Tibial nerve (tissue), 4 donors: Measurements from ENCODE around the gene MAPK8. TPM values are rescaled to one million over a fixed set of nuclear protein-coding genes. Genes with fewer than 3 reads are reported as not detected.

Experiments used
- DNase-seq, 2 donors: peaks; one replicate each; pipeline ENCODE4 v3.0.0-alpha.2; 2019; ENCODE audit warnings: low spot score in 2 of 2
- H3K27ac ChIP-seq, 4 donors: fragments of 200-600 bp; sonication (generic) in 3 of 4; one replicate each; pipeline ENCODE4 v1.5.1; 2017 to 2019; ENCODE audit warnings: mild to moderate bottlenecking in 1 of 4
- H3K27me3 ChIP-seq, 2 donors: fragments of 200-600 bp; sonication (generic) in 1 of 2; one replicate each; pipeline versions ENCODE4 v1.5.1 to v1.6.0; 2017 to 2019
- H3K36me3 ChIP-seq, 3 donors: fragments of 200-600 bp; sonication (generic); one replicate each; pipeline ENCODE4 v1.5.1; 2018 to 2019
- H3K4me1 ChIP-seq, 4 donors: fragments of 200-600 bp; sonication (generic) in 3 of 4; one replicate each; pipeline ENCODE4 v1.5.1; 2017 to 2019
- H3K4me3 ChIP-seq, 4 donors: fragments of 200-600 bp; sonication (generic) in 3 of 4; one replicate each; pipeline ENCODE4 v1.5.1; 2017 to 2019; ENCODE audit warnings: mild to moderate bottlenecking in 1 of 4, moderate library complexity in 1 of 4
- H3K9me3 ChIP-seq, 4 donors: fragments of 200-600 bp; sonication (generic) in 3 of 4; one replicate each; pipeline ENCODE4 v1.5.1; 2017 to 2019
- EP300 ChIP-seq, 2 donors: sonication (generic); formaldehyde crosslinking; IDR thresholded peaks; one replicate each; pipeline ENCODE4 v1.6.1; 2017; ENCODE audit warnings: antibody characterized with exemption in 2 of 2, mild to moderate bottlenecking in 1 of 2
- POLR2A ChIP-seq, 2 donors: fragments of 450-650 bp; IDR thresholded peaks; one replicate each; pipeline ENCODE4 v1.6.1; 2017; ENCODE audit warnings: antibody characterized with exemption in 2 of 2, mild to moderate bottlenecking in 2 of 2, moderate library complexity in 2 of 2
- WGBS, 2 donors: methylation state at CpG; one replicate each; pipeline ENCODE4 v1.1.5; 2018; 5-methylcytosine and 5-hydroxymethylcytosine counted together
- total RNA-seq, 4 donors: library from RNA; depleted of rRNA; stranded (reverse); fragments of >200 nt; gene quantifications; one replicate each; pipeline ENCODE4 v1.1.0, GENCODE V29; 2016
- TF ChIP-seq, protein P1 (sequence below), 5 experiments: fragments of 200-600 bp in 3 of 5; fragments of 450-650 bp in 2 of 5; sonication (generic) in 3 of 5; IDR thresholded peaks; one replicate each; pipeline ENCODE4 v1.5.1; 2016 to 2019; ENCODE audit warnings: antibody characterized with exemption in 5 of 5, mild to moderate bottlenecking in 3 of 5, moderate library complexity in 2 of 5

The MAPK8 gene
- total RNA-seq, 4 donors from 2014 or later, result 53.4 to 65.6 (median 62.2) TPM

DNA sequence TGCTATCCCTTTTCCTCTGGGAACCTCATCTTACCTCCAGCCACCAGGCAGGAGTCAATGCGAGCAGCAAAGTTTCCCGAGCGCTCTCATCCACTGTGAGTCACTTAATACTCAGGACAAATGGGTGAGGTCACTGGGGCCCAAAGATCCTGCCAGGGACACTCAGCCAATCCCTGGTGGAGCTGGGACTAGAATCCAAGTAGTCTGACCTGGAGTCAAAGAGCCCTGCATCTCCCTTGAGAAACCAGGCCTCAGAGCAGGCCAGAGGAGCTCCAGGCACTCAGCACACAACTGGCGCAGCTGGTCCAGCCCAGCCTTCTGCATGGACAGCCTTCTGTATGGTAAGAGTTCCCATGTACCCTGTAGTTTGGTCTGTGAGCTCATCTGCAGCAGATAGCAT, 142.3 kb downstream of the MAPK8 start:
- TF ChIP-seq EP300 (IDR thresholded peaks at IDR 0.05), result no peak
- no peak for TF ChIP-seq POLR2A (IDR thresholded peaks at IDR 0.05)
- TF ChIP-seq, protein P1, sequence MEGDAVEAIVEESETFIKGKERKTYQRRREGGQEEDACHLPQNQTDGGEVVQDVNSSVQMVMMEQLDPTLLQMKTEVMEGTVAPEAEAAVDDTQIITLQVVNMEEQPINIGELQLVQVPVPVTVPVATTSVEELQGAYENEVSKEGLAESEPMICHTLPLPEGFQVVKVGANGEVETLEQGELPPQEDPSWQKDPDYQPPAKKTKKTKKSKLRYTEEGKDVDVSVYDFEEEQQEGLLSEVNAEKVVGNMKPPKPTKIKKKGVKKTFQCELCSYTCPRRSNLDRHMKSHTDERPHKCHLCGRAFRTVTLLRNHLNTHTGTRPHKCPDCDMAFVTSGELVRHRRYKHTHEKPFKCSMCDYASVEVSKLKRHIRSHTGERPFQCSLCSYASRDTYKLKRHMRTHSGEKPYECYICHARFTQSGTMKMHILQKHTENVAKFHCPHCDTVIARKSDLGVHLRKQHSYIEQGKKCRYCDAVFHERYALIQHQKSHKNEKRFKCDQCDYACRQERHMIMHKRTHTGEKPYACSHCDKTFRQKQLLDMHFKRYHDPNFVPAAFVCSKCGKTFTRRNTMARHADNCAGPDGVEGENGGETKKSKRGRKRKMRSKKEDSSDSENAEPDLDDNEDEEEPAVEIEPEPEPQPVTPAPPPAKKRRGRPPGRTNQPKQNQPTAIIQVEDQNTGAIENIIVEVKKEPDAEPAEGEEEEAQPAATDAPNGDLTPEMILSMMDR (IDR thresholded peaks at IDR 0.05), result no peak
- Histone ChIP-seq H3K4me1 (no peaks in the 10 kb centered on the region), H3K27ac (no peak overlapping the region), H3K9me3 (no peaks in the 10 kb centered on the region), H3K36me3 (peaks cover 0 to 13% (median 0%) of the 10 kb centered on the region in 3 donors), H3K27me3 (no peaks in the 10 kb centered on the region), H3K4me3 (no peak overlapping the region)
- 94 to 97% methylated on average over 3 to 4 of the region's 4 CpGs for WGBS, 2 donors
- no peak for DNase-seq

- Histone ChIP-seq H3K4me3 (no peak overlapping the region), H3K27me3 (no peaks in the 10 kb centered on the region), H3K36me3 (peaks cover 0 to 13% (median 0%) of the 10 kb centered on the region in 3 donors), H3K4me1 (no peaks in the 10 kb centered on the region), H3K9me3 (no peaks in the 10 kb centered on the region), H3K27ac (no peak overlapping the region)
- 87 to 89% methylated on average over 4 to 10 of the region's 19 CpGs for WGBS, 2 donors
- no peak for DNase-seq
- TF ChIP-seq POLR2A (IDR thresholded peaks at IDR 0.05) (no peak), EP300 (IDR thresholded peaks at IDR 0.05) (no peak)
- TF ChIP-seq, protein P1 (IDR thresholded peaks at IDR 0.05), result no peak
Observed at GRCh38 chr10:48449501-48450232, 143.2 kb downstream of the MAPK8 start.

GRCh38 chr10:48450233-48450740, 143.8 kb downstream of the MAPK8 start:
- Histone ChIP-seq H3K27ac (no peak overlapping the region), H3K27me3 (no peaks in the 10 kb centered on the region), H3K4me3 (no peak overlapping the region), H3K36me3 (peaks cover 0 to 13% (median 0%) of the 10 kb centered on the region in 3 donors), H3K4me1 (no peaks in the 10 kb centered on the region), H3K9me3 (no peaks in the 10 kb centered on the region)
- DNase-seq, result no peak
- no peak for TF ChIP-seq POLR2A (IDR thresholded peaks at IDR 0.05)
- no peak for TF ChIP-seq EP300 (IDR thresholded peaks at IDR 0.05)
- TF ChIP-seq, protein P1 (IDR thresholded peaks at IDR 0.05), result no peak
- 96 to 99% methylated on average over 28 to 37 of the region's 49 CpGs for WGBS, 2 donors

DNA sequence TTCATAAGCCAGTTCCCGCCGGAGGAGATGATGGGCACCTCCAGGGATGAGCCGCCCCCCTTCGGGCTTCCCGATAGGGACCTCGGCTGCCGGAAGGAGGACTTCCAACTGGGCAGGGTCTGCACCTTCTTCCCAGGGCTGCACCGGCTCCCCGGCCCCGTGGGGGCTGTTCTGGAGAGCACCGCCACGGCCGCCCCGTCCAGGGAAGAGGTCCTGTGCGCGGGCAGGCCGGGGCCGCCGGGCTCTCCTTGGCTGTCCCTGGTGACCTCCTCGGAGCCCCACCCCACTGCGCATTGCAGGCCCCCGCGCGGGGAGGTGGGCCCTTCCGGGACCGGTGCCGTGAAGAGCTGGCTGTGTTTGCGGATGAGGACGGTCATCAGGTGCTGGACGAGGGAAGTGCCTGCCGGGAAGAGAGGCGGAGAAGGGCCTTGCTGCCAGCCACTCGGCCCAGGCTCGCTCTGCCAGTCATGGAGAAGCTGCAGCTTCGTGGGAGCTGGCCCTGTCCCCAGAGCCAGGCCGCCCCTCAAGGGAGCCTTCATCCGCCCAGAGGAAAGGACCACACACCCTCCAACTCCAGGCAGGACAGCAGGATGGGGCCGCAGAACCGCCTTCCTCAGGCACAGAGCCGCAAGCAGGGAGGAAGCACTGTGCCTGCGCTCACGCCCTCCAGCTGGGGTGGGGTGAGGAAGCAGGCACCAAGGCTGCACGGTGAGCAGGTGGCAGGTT, 144.4 kb downstream of the MAPK8 start:
- 96% methylated on average over 16 to 23 of the region's 43 CpGs for WGBS, 2 donors
- H3K27ac ChIP-seq, result no peak overlapping the region
- no peaks in the 10 kb centered on the region for H3K27me3 ChIP-seq
- H3K9me3 ChIP-seq, result no peaks in the 10 kb centered on the region
- no peak overlapping the region for H3K4me3 ChIP-seq
- H3K36me3 ChIP-seq, result peaks cover 0 to 13% (median 0%) of the 10 kb centered on the region in 3 donors
- TF ChIP-seq EP300 (IDR thresholded peaks at IDR 0.05) (no peak), POLR2A (IDR thresholded peaks at IDR 0.05) (no peak)
- TF ChIP-seq, protein P1 (IDR thresholded peaks at IDR 0.05), result no peak
- no peaks in the 10 kb centered on the region for H3K4me1 ChIP-seq
- DNase-seq, result no peak
